Activated CD4-positive, alpha-beta T cell treated with anti-CD3 and anti-CD28 coated beads for 1 hour (primary cell): ENCODE measurements around the gene TUBA1B.

ENCODE experiments used
- DNase-seq: peaks from one replicate; pipeline ENCODE4 v3.0.0-alpha.2; 2020

Gene TUBA1B

GRCh38 chr12:49126852-49127763 lies 4.1 kb downstream of the TUBA1B start:
- no peak for DNase-seq

DNA sequence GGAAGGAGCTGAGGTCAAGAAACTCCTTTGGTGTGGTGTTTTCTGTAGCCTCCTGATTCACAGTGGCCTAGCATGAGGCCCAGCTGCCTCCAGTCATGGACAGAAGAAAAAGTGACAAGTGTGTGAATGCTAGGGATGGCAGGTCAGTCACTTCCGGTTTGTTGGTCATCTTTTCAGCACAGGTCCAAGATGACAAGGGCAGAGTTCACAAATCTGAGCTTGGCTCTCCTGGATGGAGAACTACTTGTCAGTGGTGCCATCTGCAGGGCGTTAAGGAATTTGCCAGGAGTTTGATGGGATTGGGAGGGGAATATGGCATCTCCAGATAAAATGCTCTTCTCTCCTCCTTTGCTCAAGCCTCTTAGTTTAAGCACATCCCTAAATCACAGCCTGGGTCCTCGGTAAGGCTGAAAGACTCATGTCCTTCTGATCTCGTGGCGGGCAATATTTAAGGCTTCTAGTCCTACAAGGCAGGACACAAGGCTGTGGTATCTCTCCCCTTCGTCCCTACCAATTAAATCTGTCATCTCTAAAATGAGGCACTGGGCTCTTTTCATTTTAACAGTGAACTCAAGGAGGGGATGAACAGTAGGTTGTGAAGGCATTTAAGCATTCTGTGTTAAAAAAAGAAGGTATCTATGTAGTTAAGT lies 10.0 kb downstream of the TUBA1B start:
- no peak for DNase-seq

DNA sequence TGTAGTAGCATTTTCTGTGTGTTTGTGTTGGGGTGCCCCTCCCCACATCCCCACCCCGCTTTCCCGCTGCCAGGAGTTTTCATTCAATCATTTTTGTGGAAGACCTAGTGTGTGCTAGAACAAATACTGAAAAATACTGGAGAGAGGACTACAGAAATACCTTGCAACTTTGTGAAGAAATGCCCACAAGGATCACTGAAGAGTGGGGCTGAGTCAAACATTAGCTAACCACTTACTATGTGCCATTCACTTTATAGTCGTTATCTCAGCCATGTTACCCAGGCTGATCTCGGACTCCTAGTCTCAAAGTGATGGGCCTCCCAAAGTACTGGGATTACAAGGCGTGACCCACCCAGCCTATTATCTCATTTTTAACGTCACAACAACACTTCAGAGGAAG lies 20.0 kb downstream of the TUBA1B start:
- no peak for DNase-seq

GRCh38 chr12:49110464-49111155 lies 20.6 kb downstream of the TUBA1B start, which contains the start of gene LMBR1L:
LMBR1L (minus strand) TSS chr12:49110847; CDS start chr12:49110555, 292 bp downstream.
- DNase-seq = peak; percentile 93

GRCh38 chr12:49109641-49110463 lies 21.3 kb downstream of the TUBA1B start:
- no peak for DNase-seq

DNA sequence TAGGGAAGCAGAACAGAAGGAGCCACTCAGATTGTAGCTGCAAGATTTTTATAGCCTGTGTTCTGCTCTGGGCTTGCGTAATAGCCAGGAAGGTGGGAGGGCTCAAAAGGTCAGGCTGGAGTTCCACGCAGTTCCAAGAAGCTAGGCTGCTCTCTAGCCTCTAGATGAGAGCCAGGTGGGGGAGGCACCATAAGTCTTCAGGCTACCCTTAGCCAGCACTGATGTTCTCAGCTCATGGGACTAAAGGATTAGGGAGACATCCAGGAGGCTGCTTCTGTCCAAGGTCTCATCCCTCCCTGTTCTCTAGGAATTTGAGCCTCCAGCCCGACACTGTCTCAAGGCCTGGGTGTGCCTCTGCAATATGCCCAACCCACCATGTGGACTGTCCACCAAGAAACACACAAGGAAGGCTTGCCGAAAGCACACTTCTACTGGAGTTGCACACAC lies 22.2 kb downstream of the TUBA1B start:
- no peak for DNase-seq

- no peak for DNase-seq
Observed at GRCh38 chr12:49105504-49106084, 25.6 kb downstream of the TUBA1B start.

GRCh38 chr12:49104822-49105221 lies 26.4 kb downstream of the TUBA1B start:
- DNase-seq = no peak

DNA sequence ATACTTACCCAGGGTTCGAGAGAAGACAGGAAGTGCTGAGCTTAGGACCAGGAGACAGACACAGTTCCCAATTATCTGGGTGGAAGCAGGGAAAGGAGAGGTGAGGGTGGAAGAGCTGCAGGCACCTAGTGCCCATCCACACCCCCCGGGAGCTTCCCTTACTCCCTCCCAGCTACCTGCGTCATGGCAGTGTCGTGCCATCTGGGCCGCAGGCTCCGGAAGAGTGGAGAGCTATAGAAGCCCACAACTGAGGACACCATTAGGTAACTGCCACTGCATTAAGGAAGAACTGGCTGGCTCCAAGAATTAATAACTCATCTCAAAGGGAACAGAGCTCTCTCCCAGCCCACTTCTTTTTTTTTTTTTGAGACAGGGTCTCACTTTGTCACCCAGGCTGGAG lies 30.8 kb downstream of the TUBA1B start:
- no peak for DNase-seq

DNA sequence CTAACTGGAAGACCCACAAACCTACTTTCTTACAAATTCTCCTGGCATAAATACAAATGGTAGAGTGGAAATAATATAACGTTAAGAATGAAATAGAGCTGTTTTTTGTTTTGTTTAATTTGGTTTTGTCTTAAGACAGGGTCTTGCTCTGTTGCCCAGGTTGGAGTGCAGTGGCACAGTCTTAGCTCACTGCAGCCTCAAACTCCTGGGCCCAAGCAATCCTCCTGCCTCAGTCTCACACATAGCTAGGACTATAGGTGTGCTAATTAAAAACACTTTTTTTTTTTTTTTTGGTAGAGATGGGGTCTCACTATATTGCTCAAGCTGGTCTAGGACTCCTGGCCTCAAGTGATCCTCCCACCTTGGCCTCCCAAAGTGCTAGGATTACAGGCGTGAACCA lies 32.5 kb downstream of the TUBA1B start:
- DNase-seq = no peak

GRCh38 chr12:49098035-49098451 lies 33.2 kb downstream of the TUBA1B start:
- DNase-seq = peak; percentile 39

DNA sequence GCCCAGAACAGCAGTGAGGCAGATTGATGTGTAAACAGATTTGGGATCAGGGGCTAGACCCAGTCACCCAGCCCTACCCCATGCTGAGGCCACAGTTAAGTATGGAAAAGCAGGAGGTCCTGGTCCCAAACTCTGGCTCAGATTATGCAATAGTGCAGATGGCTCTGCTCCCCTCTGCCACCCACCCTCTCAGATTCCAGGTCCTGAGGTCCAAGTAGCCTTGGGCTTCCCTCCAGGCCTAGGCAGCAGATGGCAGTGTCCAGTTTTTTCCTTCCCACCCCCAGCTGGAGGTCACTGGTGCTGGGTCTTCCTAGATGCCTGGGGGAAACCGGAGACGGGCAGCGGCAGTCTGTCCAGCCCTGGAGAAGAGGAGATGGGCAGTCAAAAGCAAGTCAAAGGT lies 33.8 kb downstream of the TUBA1B start:
- no peak for DNase-seq

GRCh38 chr12:49094975-49095365 lies 36.2 kb downstream of the TUBA1B start:
- no peak for DNase-seq

DNA sequence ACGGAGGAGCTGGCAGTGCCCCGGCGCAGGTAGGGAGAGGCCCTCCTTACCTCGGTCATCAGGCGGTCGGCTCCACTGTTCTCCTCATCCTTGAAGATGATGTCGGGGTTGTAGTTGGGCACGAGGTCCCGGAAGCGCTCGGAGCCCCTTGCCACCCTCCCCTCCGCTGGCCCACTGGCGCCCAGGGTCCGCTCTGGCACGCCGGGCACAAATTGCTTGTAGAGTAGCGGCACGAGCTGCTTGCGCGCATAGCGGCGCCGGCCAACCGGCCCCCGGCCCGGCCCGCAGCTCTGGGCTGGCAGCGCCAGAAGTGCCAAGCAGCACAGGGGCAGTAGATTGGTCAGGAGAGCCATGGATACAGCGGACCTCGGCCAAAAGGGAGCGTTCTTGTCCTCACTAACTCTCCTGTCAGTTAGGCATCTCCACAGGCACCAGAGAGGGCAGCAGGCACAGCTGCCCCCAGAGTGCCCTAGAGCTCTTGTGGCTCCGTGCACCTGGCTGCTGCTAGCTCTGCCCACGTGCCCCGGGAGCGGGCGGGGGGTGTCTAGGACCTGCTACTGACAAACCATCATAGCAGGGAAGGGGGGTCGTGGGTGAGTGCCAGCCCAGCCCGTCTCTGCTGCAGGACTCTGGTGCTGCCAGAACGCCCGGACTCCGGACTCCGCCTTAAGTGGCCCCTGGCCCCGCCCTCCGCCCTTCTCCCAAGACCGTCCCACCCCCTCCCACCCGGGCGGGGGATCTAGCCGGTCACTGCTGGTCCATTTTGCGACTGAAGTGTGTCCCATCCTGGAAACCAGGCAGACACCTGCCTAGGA lies 36.8 kb downstream of the TUBA1B start, which contains the start of gene DHH:
Gene DHH, minus strand, starts transcription at position 642 of the 815 bp plus-strand sequence. Its CDS starts 289 bp downstream, at position 353.
- no peak for DNase-seq

DNA sequence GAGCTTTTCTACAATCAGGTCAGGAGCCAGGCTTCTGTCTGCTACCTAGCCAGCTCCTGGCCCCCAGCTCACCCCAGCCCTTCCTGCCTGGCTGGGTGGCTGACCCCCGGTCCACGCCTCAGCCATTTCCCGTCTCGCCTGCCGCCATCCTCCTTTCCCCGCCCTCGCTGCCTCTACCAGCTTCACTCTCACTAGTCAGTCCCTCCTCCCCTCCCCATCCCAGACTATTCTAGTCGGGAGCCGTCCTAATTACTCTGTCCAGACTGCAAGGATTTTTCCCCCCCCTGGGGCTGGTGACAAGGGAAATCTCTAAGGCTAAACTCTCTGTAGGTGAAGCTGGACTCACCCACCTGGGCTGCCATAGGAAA lies 37.4 kb downstream of the TUBA1B start:
- no peak for DNase-seq

GRCh38 chr12:49092816-49093406 lies 38.3 kb downstream of the TUBA1B start:
- DNase-seq = no peak

- DNase-seq = peak; percentile 37
Observed at GRCh38 chr12:49092086-49092815, 38.9 kb downstream of the TUBA1B start.

- no peak for DNase-seq
Observed at GRCh38 chr12:49091836-49092085, 39.4 kb downstream of the TUBA1B start.

- no peak for DNase-seq
Observed at GRCh38 chr12:49091056-49091835, 39.9 kb downstream of the TUBA1B start.
